Esophagus squamous epithelium (tissue), 4 donors: Measurements from ENCODE around the gene ADGRG3.

ENCODE experiments used
- POLR2A ChIP-seq, 4 donors: fragments of 450-650 bp; IDR thresholded peaks; one replicate each; pipeline ENCODE4 v1.6.1; 2017; ENCODE audit warnings: antibody characterized with exemption in 4 of 4, mild to moderate bottlenecking in 4 of 4, moderate library complexity in 3 of 4
- TF ChIP-seq, protein P1 (sequence below), 6 experiments: fragments of 450-650 bp in 4 of 6; fragments of 200-600 bp in 2 of 6; sonication (generic) in 2 of 6; IDR thresholded peaks; one replicate each; pipeline ENCODE4 v1.5.1; 2016 to 2019; ENCODE audit warnings: antibody characterized with exemption in 6 of 6, mild to moderate bottlenecking in 4 of 6, moderate library complexity in 4 of 6

DNA sequence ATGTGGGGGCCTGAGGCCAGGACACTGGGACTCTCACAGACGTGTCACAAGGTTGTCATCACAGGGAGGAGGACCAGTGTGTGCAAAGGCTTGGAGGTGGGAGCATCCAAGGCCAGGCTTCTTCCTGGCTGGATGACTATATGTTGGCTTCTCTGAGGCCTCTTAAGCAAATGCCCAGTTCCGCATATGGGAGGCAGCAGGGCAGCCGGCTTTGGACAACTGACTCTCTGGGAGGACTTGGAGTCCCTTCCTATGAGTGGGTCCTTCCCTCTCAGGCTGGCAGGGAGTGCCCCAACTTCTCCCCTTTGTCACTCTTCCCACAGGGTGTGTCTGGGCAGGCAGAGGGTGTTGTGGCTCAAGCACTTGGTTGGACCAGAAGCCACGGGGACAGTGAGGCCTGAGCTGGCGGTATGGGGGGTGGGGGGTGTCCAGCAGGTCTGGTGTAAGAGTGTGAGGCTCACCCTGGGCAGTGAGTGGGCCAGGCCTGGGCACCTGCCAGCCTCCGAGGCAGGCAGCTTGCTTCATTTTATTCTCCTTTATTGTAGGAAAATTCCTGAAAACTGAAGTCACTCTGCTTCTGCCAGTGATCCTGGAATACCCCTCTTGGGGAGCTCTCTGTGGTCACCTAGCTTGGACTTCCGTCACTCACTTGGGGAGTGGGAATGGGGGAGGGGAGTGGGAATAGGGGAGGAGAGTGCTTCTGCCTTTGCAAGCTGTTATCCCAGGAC, 24.8 kb upstream of the ADGRG3 start:
- TF ChIP-seq, protein P1, sequence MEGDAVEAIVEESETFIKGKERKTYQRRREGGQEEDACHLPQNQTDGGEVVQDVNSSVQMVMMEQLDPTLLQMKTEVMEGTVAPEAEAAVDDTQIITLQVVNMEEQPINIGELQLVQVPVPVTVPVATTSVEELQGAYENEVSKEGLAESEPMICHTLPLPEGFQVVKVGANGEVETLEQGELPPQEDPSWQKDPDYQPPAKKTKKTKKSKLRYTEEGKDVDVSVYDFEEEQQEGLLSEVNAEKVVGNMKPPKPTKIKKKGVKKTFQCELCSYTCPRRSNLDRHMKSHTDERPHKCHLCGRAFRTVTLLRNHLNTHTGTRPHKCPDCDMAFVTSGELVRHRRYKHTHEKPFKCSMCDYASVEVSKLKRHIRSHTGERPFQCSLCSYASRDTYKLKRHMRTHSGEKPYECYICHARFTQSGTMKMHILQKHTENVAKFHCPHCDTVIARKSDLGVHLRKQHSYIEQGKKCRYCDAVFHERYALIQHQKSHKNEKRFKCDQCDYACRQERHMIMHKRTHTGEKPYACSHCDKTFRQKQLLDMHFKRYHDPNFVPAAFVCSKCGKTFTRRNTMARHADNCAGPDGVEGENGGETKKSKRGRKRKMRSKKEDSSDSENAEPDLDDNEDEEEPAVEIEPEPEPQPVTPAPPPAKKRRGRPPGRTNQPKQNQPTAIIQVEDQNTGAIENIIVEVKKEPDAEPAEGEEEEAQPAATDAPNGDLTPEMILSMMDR (IDR thresholded peaks at IDR 0.05) = no peak
- no peak for TF ChIP-seq POLR2A (IDR thresholded peaks at IDR 0.05)
